NOMO-1 (cell line): Measurements from ENCODE around the gene HDDC2.
A peak's percentile ranks its signal among the peaks of the same experiment; 100 is the strongest.

Source experiments
- DNase-seq, 2 experiments: peaks; one replicate each; lab custom pipeline; 2025; ENCODE audit not compliant: unreplicated experiment in 2 of 2; lab: John Stamatoyannopoulos, UW

The HDDC2 gene, protein sequence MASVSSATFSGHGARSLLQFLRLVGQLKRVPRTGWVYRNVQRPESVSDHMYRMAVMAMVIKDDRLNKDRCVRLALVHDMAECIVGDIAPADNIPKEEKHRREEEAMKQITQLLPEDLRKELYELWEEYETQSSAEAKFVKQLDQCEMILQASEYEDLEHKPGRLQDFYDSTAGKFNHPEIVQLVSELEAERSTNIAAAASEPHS

GRCh38 chr6:125301435-125302391 lies at the start of gene HDDC2:
Gene HDDC2 (minus strand): TSS chr6:125301967. CDS start chr6:125301932, 35 bp downstream.
- peak; percentile 44 to 56 for DNase-seq

GRCh38 chr6:125346926-125347563 lies 45.3 kb upstream of the HDDC2 start:
- peak; percentile 18 to 69 for DNase-seq

DNA sequence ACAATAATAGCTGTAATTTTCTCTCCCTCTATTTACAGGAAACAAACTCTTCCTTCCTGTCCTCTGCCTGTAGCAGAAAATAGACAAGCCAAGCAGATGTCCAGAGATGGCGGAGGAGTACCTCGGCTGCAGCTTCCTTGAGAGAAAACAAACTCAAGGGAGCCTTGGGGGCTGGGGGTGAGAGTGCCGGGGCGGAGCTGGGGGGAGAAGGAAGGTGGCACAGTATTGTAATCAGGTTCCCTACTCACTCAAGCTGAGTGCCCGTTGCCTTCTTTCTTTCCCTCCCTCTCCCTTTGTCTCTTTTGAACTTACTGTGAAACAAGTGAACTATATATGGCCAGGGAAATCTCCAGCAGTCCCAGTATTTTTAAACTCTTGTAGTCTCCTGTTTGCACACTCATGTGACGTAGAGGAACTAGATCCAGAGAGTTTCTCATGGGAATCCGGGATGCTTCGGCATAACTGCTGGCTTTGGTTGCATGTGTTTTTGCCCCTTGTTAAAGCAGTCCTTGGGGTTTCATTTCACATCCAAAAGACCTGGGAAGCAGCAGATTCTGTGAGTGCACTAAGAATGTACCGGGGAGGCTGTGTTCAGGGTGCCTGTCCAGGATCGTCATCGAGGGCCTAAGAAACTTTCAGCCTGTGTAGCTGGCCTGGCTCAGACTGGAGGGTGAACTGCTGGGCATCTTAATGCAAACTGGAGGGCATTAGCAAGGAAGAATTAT lies 44.6 kb upstream of the HDDC2 start:
- DNase-seq, result peak; percentile 18 to 69

DNA sequence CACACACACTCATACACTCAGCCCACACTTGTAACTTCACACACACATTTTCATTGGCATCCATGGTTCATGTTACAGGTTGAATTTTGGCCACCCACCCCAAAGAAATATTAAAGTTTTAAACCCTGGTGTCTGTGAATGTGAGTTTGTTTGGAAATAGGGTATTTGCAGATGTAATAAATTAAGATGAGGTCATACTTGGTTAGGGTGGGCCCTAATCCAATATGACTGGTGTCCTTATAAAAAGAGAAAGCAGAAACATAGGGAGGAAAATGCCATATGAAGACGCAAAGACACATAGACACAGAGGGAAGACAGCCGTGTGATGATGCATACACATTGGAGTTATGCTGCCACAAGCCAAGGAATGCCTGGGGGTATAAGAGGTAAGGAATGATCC lies 39.7 kb upstream of the HDDC2 start:
- no peak for DNase-seq

DNA sequence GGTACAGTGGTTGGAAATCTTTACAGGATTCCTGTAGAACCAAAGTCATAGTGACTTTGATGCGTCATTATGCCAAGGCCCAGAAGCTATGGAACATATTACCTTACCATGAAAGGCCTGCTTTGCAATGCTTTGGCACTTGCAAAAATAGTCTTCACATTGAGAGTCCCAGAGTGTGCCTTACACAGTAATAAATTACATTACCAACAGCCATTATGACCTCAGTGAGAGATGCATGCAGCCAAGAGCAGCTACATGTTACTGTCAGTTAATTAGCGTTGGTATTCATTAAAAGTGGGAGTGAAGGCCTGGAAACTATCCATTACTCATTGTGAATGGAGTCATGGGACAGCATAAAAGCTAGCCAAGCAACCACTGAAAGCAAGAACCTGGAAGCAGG lies 39.2 kb upstream of the HDDC2 start:
- no peak for DNase-seq

- no peak for DNase-seq
These were observed 38.5 kb upstream of the HDDC2 start for GRCh38 chr6:125340175-125340835.

DNA sequence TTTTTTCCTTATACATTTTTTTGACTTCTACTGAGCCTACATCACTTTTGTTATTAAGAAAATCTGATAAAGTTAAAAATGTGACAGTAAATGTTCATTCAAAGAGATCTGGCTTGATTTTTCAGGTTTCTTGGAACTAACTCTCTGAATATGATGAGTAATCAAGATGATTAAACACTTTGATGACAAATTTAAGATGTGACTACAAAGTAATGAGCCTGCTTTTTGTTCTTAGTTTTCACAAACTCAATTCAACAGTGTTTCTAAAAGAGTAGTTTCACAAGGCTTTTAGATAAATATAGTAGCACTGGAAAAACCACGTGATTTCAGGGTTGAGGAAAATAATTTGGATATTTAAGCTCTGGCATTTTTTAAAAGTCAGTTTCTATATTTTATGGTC lies 37.9 kb upstream of the HDDC2 start:
- no peak for DNase-seq

- DNase-seq, result no peak
These were observed 36.6 kb upstream of the HDDC2 start for GRCh38 chr6:125338381-125338780.

DNA sequence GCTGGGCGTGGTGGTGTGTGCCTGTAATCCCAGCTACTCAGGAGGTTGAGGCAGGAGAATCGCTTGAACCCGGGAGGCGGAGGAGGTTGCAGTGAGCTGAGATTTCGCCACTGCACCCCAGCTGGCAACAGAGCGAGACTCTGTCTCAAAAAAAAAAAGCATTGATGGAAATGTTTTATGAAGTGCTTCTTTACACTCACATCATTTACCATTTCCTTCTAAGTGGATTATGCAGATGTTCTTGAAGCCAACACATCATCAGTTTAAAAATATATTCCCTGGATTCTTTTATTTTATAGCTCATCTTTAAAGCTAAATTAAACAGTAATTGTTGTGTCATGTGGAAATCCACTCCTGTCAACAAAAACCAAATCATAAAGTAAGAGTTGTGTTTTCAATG lies 35.9 kb upstream of the HDDC2 start:
- no peak for DNase-seq

GRCh38 chr6:125332664-125333063 lies 30.9 kb upstream of the HDDC2 start:
- no peak for DNase-seq

GRCh38 chr6:125325586-125325985 lies 23.8 kb upstream of the HDDC2 start:
- no peak for DNase-seq

GRCh38 chr6:125323376-125323775 lies 21.6 kb upstream of the HDDC2 start:
- DNase-seq, result no peak

- DNase-seq, result no peak
These were observed 14.9 kb upstream of the HDDC2 start for GRCh38 chr6:125316621-125317020.

- no peak for DNase-seq
These were observed 13.8 kb upstream of the HDDC2 start for GRCh38 chr6:125315548-125315947.

DNA sequence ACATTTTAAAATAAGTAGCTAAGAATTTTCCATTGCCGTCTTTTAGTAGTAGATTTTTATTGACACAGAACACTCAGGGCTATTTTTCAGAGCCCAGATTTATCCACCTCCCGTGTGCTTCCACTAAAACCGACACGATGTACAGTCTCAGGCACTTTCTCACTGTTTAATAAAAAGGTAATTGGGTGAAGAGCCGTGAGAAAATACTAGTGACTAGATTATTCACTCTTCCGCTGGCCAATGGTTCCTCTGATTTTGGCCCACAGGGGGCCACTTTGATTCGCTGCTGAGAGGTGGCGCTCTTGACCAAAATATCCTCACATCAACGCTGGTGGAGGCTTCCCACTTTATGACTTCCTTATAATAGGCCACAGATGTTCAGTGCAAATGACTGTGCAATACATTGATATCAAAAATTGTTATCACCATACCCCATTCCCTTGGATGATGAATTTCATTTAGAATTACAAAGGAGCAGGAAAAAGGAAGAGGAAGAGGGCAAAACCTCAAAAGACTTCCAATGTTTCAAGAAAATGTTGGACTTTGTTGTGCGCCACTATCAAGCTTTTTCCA lies 12.3 kb upstream of the HDDC2 start:
- peak; percentile 36 to 55 for DNase-seq

- DNase-seq, result no peak
These were observed 11.2 kb upstream of the HDDC2 start for GRCh38 chr6:125312950-125313349.

DNA sequence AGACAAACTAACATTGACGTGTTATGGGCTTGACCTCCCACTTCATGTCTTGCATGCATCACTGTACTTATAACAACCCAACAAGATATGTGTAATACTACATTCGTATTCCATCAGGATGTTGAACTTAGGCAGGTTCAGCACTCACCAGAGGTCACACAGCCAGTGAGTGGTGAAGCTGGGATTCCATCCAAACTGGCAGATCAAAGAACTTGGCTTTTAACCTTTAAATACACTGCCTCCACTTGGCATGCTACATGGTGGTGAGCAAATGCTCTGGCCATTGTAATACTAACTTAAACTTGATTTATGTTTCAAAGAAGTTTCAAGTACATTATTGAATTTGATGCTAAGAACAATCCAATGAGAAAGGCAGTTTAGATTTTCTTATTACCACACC lies 10.7 kb upstream of the HDDC2 start:
- no peak for DNase-seq

- DNase-seq, result peak in 1 of 2 experiments; percentile 47
These were observed 9.4 kb upstream of the HDDC2 start for GRCh38 chr6:125310994-125311649.

DNA sequence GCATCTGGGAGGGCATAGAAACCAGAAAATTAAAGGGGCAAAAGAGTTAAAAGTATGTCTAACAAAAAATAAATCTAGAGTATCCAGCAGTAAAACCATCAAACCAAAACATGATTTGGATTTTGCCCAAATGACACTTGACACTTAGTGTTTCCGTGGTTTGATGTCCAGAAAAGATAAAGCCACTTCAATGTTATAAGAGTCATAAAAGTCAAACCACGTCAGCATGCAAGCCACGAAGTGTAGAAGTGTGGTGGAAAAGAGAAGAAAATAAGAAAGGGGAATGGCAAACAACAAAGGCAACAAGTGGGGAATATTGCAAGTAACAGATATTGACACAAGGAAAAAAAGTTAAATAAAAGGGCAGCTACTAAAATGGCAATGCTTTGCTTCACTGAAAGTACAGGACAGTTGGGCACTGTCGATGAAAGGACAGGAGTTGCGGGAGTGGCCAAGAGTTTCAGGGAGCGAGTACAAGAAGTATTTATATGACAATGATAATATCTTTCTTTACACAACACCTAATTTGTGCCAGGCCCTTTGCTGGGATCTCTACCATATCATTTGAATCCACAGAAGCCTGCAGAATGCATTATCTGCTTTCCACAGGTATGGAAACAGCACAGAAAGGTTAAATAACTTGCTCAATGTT lies 6.3 kb upstream of the HDDC2 start:
- DNase-seq, result no peak
